IPS DF 19.7 (cell line): ENCODE results near the gene GREB1L.
"Not testable (repeated sequence)": the region's sequence is repeated elsewhere in the genome, so short reads cannot be mapped to it uniquely, and the experiment has no call there.

Experiments
- DNase-seq: peaks from one replicate; pipeline ENCODE4 v3.0.0-alpha.2; 2013; ENCODE audit warnings: low read depth, low spot score

The GREB1L gene

GRCh38 chr18:21262979-21263378 is 20.9 kb downstream of the GREB1L start:
- no peak for DNase-seq

GRCh38 chr18:21264651-21265050 is 22.6 kb downstream of the GREB1L start:
- no peak for DNase-seq

- no peak for DNase-seq
Measured at GRCh38 chr18:21265971-21266673, 24.1 kb downstream of the GREB1L start.

GRCh38 chr18:21267400-21267799 is 25.4 kb downstream of the GREB1L start:
- no peak for DNase-seq

GRCh38 chr18:21269349-21269748 is 27.3 kb downstream of the GREB1L start:
- no peak for DNase-seq

GRCh38 chr18:21270453-21270852 is 28.4 kb downstream of the GREB1L start:
- no peak for DNase-seq

GRCh38 chr18:21272016-21272579 is 30.1 kb downstream of the GREB1L start:
- no peak for DNase-seq

- DNase-seq, result no peak
Measured at GRCh38 chr18:21273568-21273967, 31.5 kb downstream of the GREB1L start.

GRCh38 chr18:21275645-21276044 is 33.6 kb downstream of the GREB1L start:
- DNase-seq, result no peak

- DNase-seq, result no peak
Measured at GRCh38 chr18:21277578-21277977, 35.5 kb downstream of the GREB1L start.

- not testable (repeated sequence) for DNase-seq
Measured at GRCh38 chr18:21278218-21278617, 36.2 kb downstream of the GREB1L start.

GRCh38 chr18:21281603-21282002 is 39.6 kb downstream of the GREB1L start:
- DNase-seq, result no peak

GRCh38 chr18:21284540-21284939 is 42.5 kb downstream of the GREB1L start:
- DNase-seq, result no peak

GRCh38 chr18:21289827-21290226 is 47.8 kb downstream of the GREB1L start:
- no peak for DNase-seq

GRCh38 chr18:21291106-21291505 is 49.1 kb downstream of the GREB1L start:
- no peak for DNase-seq

- no peak for DNase-seq
Measured at GRCh38 chr18:21293479-21293878, 51.4 kb downstream of the GREB1L start.

GRCh38 chr18:21295101-21295500 is 53.1 kb downstream of the GREB1L start:
- no peak for DNase-seq

- no peak for DNase-seq
Measured at GRCh38 chr18:21296045-21296444, 54.0 kb downstream of the GREB1L start.

GRCh38 chr18:21298351-21298750 is 56.3 kb downstream of the GREB1L start:
- DNase-seq, result no peak

GRCh38 chr18:21300035-21300907 is 58.2 kb downstream of the GREB1L start:
- no peak for DNase-seq

GRCh38 chr18:21300908-21301200 is 58.8 kb downstream of the GREB1L start:
- DNase-seq, result no peak

GRCh38 chr18:21303445-21303844 is 61.4 kb downstream of the GREB1L start:
- no peak for DNase-seq

- DNase-seq, result no peak
Measured at GRCh38 chr18:21303895-21304294, 61.9 kb downstream of the GREB1L start.
